Activated effector memory CD4-positive, alpha-beta T cell treated with Interleukin-2 at 50 U/mL for 16 hours (primary cell): ENCODE results near the gene FHAD1.
"Not testable (repeated sequence)": the region's sequence is repeated elsewhere in the genome, so short reads cannot be mapped to it uniquely, and the experiment has no call there.

Experiments
- DNase-seq: peaks from one replicate; pipeline ENCODE4 v3.0.0-alpha.2; 2020

Gene FHAD1

DNA sequence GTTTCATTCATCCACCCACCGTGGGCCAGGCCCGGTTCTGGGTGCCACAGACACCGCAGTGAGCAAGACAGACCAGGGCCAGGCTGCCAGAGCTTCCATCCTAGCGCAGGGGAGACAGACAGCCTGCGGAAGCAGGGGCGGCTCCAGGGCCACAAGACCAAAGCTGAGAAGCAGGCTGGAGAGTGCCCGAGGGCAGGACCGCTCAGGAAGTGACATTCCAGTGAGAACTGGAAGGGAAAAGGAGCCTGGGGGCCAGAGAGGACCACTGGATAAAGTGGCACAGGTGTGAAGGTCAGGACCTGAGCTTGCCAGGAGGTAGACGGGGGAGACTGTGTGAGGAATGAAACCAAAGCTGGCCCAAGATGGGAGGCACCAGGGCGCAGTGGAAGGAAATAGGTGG is 103.1 kb downstream of the FHAD1 start:
- no peak for DNase-seq

- no peak for DNase-seq
Observed at GRCh38 chr1:15350551-15351200, 103.7 kb downstream of the FHAD1 start.

GRCh38 chr1:15351310-15351709 is 104.3 kb downstream of the FHAD1 start:
- DNase-seq = no peak

DNA sequence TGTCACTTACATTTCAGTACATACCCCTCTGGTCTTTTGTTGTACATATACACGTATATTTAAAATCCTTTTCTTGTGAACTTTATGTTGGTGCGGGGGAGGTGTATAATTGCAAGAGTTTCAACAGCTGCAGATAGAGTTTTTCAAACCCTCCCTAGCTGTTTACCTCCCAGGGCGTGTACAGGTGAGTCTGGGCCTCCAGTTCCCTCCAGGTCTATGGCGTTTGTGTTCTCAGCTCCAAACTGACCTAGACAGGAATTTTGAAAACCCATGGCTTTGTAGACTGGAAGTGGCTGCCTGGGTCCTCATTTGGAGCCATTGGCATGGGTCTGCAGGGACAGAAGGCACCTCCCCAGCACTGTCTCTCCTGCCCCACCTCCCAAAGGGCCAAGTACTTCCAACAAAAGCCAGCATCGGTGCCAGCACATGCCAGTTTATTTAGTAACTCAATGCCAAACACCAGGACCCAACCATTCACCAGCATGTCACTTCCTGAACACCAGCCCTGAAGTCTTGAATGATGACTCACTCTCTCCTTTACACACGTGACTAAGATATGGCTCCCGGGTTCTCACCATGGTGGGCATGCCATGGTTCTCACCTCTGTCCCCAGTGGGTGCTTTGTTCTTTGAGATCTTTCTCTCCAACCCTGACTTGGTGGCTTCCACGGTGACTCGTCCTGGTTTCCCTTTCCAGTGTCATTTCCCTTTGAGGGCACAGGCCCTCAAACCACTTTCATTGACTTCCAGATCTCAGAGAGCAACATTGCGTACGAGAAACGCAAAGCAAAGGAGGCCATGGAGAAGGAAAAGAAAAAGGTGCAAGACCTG is 105.3 kb downstream of the FHAD1 start:
- no peak for DNase-seq

GRCh38 chr1:15353839-15354579 is 107.0 kb downstream of the FHAD1 start:
- no peak for DNase-seq

DNA sequence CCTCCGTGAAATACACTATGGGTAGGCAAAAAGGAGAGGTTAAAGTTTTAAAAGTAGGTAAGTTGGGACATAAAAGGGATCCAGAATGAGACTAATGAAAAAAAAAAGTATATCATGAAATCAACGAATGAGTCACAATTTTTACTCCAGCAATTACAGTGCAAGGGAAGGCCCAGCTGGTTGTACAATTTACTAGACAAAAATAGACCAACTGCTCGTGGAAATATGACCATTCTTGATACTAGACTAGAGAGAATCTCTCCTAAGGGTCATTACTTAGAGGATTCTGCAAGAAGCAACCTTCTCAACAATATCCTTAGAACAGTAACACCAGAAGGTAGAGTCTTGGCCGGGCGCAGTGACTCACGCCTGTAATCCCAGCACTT is 107.5 kb downstream of the FHAD1 start:
- DNase-seq = no peak

DNA sequence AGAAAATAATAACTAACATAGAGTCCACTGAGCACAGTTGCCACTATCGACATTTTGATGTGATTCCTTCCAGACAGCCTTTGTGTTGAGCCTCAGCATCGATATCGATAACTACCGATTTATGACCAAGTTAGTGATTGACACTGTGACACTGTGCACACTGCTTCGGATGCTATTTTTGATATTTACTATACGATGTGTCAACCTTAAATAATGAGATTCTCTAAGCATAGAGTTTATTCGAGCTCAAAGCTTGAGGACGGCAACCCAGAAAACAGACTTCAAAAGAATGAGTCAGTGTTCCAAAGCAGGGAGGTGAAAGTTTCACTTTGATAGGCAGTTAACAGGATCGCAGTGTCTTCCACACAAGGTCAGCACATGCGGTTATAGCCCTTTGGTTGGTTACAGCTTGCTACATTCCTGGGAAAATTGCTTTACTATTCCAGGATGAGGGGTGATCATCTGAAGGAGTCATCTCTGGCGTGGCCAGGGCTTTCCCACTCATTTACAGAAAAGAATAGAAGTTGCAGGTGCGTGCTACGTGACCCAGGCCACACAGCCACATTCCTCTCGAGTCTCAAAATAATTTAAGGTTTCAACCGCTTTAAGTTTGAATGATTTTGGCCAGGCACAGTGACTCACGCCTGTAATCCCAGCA is 109.1 kb downstream of the FHAD1 start:
- DNase-seq = no peak

DNA sequence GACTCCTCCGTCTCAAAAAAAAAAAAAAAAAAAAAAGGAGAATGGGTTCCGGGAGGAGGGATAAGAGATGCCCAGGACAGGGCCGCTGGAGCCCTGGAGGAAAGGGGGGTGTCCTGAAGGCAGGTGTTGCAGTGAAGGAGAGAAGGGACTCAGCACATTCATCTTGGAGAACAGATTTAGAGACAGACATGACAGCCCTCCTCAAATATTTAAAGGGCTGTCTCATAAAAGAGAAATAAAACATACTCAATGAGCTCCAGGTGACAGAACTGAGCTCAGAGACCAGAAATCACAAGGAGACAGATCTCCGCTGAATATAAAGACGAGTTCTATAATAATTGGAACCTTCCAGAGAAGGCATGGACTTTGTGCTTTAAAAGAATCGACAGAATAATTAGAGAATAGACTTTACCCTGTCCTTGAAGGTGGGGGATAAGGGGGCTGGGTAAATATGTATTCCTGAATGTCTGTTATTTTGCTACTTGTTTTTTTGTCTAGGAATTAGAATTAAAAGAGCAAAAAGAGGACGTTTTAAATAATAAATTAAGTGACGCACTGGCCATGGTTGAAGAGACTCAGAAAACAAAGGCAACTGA is 110.7 kb downstream of the FHAD1 start:
- DNase-seq = no peak

DNA sequence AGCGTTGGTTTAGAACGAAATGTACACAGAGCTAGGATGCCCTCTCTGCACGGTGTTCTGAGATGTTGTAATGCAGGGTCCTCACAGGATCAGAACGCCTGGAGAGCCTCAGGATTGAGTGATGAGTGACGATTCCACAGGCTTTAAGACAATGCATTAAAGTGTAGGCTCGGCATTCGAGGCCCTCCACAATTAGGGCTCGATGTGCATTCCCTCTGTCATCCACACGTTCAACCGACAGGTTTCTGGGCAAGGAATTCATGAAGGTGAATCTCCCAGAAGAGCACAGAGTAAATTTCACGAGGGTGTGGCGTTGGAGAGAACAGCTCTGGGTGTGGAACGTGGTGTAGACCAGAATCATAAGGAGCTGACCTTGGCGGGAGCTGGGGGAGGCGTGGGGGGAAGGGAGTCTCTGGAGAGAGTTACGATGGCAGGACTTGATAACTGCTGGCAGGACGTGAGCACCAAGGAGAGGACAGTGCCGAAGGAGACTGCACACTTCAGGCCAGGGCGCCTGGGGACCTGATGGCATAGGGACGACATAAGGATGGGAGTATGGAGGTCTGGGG is 111.6 kb downstream of the FHAD1 start:
- no peak for DNase-seq

DNA sequence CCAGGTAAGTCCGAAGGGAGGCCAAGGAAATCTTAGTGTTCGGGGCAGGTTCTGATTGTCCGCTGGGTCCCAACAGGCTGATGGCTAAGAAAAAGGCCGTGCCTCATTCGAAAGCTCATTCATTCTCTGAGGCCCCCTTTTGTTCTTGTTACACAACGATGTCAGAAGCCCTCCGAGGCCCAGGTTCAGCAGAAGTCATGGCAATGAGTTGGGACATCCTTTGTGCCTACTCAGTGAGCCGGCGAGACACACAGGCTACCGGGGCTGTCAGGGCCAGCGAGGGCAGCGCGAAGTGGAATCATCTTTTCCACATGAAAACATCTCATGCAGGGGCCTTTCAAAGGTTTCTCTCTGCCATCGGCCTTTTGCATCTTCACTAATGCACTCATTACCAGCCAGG is 113.7 kb downstream of the FHAD1 start:
- DNase-seq = no peak

DNA sequence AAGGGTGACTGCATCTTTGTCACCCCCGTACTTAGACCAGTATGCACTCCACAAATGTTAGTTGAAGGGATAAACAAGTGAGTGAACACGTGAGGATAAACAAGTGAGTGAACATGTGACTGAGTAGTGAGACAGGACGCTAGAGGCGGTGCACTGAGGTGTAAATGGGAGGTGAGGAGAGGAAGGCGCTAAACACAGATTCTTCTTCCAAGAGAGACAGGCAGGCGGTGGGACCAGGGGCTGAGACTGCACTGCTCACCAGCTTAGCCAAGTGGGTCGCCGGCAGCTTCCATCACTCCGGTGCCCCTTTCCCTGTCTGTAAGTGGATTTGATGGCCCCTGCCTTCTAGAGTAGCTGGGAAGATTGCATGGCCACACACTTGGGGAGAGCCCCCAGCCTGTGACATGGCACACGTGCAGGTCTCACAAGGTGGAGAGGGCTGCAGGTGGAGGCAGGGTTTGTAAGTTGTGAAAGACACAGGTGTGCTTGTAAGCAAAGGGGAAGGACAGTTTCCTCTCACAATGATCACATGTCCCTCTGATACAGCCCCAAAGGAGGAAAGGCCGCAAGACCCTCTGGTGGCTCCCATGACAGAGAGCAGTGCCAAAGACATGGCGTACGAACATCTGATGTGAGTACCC is 115.2 kb downstream of the FHAD1 start:
- DNase-seq = no peak

- DNase-seq = no peak
Observed at GRCh38 chr1:15362737-15363128, 115.7 kb downstream of the FHAD1 start.

DNA sequence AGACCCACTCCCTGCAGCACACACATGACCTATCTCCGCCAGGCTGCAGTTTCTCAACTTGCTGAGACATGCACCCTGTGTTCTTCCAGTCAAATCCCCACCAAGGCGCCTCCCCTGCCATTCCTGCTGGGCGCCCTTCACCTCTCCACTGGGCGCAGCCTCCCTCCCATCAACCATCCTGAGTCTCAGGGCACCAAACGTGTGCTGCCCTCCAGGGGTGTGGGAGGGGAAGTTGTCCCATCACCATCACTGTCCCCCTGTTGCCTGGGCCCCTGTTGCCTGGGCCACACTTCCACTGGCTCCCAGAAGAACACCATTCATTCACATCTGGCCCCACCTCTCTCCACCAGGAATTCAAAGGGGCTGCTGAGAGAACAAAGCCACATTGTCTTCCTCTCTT is 117.7 kb downstream of the FHAD1 start:
- DNase-seq = no peak

- no peak for DNase-seq
Observed at GRCh38 chr1:15368888-15369287, 121.9 kb downstream of the FHAD1 start.

DNA sequence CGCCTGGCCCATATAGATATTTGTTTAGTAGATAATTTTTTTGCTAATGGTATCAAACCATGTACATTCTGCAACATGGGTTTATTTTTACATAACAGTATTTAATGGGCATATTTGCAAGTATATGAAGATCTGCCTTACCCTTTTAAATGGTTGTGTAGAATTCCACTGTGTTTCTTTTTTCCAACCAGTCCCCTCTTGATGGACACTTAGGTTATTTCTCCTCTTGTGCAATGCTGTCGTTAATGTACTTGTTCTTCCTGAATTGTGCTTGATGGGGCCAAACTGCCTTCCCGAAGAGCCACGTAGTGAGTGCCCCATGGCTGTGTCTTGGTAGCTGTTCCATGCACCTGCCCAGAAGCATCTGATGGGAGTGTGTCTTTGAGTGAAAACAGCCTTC is 123.2 kb downstream of the FHAD1 start:
- DNase-seq = no peak

GRCh38 chr1:15370781-15371520 is 123.9 kb downstream of the FHAD1 start:
- DNase-seq = no peak

GRCh38 chr1:15371610-15372545 is 124.9 kb downstream of the FHAD1 start:
- DNase-seq = no peak

DNA sequence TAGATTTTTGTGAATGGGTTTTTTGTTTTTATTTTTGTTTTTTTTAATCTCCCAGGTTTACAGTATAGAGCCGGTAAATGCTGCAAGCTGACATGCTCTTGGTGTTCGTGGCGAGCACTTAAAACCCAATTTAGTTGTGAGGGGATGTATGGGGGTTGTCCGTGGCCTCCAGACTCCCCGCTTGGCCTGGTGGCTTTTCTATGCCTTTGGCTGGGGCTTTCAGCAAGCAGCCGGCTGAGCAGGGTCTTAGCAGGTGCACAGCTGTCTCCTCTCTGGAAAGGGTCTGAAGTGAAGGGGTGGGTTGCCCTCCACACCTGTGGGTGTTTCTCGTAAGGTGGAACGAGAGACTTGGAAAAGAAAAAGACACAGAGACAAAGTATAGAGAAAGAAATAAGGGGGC is 131.7 kb downstream of the FHAD1 start:
- DNase-seq = no peak

GRCh38 chr1:15379151-15379550 is 132.1 kb downstream of the FHAD1 start:
- not testable (repeated sequence) for DNase-seq
